IPS-NIHi7 (cell line): ENCODE data around the gene LAMA2.
A peak's percentile ranks its signal among the peaks of the same experiment; 100 is the strongest.

ENCODE experiments used
- DNase-seq: peaks from one replicate; pipeline ENCODE4 v3.0.0; 2012; ENCODE audit warnings: mixed read lengths; ENCODE audit errors: extremely low spot score

LAMA2 gene

DNA sequence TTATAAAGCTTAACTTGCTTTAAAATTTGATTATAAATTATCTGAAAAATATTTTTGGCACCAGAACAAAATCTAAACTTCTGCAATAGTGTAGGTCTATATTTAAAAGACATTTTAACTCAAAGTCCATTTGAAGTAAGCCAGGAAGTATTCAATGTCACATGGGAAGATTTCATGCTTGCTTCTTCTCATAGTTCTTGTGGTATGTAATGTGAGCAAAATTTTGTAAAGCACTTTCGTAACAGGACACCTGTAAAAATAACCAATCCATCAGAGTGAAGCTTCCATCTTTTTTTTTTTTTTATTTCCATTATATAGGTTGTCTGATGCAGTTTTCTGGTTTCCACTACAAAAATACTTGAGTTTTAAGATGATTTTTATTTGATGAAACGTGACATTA lies 386.1 kb downstream of the LAMA2 start:
- DNase-seq: no peak

DNA sequence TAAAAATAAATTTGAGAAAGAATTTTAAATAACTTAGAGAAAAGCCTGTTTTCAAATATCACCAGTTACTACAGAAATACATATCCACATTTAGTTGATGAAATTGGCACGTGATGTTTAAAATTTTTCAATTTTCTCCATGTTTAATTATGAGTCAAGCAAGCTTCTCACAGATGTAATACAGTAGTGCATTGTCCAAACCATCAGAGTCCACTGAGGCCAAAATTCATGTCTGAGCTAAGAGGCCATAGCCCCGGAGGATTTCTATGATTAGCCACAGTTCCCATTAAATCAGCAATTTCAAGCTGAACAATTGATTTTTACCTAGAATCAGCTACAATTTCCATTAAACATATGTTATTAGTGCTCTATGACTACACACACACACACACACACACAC lies 387.0 kb downstream of the LAMA2 start:
- no peak for DNase-seq

DNA sequence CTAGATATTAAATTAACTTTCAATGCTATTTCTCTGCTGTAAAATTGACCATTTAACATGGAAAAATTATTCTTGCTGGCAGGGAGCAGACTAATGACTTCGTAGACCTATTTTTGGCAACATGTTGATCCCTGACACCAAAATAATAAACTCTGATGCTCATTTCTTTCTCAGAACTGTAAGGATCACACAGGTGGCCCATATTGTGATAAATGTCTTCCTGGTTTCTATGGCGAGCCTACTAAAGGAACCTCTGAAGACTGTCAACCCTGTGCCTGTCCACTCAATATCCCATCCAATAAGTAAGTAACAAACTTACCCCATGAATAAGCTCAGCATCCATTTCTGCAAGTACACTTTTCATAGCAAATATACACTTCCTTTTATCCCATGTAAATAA lies 387.5 kb downstream of the LAMA2 start:
- DNase-seq: no peak

DNA sequence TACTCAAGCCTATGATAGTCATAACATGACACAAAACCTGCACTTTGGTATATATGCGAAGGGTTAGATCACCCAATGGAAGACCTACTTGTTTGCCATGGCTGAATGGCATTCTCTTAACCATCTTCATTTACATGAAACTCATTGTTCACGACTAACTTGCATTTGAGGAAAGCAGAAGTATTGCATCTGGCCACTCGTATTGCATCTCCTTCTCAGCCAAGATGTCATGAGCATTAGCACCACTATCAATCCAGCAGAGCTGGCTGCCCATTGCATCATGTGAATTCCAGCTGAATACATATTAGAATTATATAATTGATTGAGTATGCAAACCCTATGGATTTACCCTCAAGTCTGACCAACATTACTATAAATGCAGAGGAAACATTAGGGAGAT lies 390.2 kb downstream of the LAMA2 start:
- no peak for DNase-seq

DNA sequence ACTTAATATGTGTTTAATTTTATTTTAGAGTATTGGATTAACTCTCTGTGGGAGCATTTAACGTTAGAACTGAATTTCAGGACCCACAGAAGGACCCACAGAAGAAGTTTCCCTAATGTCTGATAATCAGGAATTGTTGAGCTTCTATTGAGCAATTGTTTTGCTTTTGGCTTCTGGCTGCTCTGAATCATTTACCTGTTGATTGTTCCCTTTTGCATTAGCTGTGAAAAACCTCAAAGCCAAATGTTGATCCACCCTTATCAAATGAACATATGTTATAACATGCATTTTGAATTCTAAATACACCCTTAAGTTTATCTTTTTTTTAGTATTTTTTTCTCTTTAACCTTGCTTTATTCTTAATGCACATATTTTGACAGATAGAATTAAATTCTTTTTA lies 393.5 kb downstream of the LAMA2 start:
- no peak for DNase-seq

DNA sequence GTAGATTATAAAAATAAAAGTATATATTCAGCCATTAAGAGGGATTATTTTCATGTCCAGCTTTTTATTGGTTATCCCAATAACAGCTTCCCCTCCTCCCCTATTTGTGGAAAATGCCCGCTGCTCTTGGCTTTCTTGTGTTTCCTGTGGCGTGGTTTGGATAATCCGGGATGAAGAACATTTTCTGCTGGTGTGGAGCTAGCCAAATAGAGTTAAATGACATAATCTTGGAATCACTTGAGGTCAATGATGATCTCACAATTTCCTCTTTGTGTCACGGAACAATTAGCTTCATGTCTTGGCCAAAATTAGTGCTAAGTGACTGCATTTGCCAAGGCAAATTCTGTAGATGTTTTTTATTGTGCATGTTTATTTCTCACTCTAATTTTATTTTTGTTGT lies 394.0 kb downstream of the LAMA2 start:
- no peak for DNase-seq

DNA sequence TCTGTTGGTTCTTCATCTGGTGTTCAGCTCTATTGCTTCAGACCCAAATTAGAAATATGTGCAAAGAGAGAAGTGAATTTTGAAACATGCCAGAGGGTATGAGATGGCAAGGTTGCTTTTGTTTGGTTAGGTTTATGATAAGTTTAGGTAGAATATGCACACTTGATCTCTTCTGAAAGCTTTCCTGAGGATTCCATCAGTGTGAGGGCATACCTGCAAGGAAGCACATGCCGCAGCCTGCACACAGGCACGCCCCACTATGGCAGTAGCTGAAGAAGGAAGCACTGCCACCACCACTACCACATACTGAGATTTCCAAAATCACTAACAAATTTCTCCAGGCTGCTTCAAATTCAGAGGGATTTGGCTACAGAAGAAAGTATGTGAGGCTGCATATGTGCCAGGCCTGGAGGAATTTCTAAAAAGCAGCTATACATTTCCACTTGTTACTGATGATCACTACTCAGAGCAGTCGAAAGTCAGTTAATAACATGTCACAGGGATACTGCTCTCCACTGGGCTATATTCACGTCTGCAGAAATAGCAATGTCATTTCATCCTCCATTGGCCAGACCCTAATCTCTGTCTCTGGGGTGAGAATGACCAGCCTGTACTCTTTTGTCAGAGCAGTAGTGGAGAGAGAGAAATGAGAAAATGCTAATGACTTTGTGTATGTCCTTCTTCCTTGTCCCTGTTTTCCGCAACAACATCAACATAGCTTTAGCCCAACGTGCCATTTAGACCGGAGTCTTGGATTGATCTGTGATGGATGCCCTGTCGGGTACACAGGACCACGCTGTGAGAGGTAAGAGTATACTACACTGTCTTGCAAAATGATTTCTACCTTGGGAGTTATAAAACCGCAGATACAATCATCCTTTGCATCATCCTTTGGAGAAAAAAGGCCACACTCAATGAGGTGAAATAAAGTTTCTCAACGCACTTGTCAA lies 396.7 kb downstream of the LAMA2 start:
- DNase-seq: no peak

DNA sequence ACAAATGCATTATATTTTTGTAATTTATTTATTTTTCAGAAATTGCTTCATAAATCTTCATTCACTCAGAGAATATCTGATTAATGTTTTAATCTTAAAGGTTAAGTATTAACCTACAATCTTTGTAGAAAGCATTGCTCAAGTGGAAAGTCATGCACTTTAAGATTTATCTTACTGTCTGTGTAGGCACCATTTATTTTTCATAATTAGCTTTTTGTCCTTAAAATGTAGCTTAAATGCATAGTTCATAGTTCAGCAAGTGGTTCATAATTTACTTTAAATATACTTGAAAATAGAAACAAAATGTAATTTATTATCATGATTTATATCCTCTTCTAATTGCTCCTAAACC lies 397.3 kb downstream of the LAMA2 start:
- no peak for DNase-seq

DNA sequence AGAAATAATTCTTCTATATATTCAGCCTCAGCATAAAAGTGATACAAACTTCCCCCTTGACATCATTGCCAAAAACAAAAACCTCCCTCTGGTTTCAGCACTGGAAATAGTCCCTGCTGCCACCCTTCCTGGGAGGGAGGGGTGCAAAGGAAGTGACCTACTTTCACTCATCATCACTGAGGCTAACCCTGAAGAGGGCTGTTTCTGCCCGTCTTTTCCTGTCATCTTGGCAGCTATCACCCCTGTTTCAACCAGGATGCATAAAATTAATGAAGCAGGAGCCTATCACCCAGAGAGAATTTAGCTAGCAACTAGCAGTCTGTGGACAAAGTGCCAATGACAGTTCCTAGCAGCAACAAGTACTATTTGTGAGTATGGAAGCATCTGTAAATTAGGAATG lies 397.8 kb downstream of the LAMA2 start:
- no peak for DNase-seq

DNA sequence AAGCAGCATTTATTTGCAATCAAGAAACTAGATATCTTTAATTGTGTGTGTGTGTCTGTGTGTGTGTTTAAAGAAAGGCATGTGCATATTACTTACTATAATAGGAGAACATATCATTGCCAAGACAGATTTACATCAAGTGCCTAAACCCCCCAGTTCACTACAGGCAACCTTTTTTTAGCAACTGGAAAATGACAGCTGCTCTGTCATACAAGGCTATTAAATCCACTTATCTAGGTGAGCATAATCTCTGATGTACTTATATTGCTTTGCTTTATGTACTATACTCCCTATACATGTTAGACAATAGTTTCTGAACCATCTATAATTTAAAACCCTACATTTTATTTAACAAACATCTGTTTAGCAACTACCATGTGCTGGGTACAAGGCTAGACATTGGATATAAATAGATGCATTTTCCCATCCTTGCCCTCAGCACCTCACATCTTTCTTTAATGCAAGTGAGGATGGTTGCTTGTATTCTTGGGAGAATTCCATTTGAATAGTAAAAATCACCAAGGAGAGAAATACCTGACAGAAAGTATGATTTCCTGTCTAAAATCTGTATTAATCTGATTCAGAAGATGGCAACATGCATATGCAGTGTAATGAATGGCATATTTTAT lies 398.3 kb downstream of the LAMA2 start:
- DNase-seq: no peak

DNA sequence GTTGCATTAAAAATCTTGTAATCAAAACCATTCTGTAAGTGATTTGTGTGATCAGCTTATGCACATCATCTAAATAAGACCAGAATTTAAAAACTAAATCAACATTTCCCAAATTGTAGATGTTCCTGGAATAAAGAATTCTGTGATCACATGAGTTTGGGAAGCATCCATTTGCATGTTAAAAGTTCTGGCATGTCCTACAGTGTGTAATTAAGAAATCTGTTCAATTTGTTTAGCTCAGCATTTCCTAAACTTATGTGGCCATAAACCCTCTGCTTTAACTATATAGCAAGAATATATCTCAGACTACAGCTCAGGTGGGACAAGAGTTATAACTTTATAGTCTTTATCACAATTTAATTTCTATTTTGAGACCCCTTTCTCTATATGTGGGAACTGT lies 399.1 kb downstream of the LAMA2 start:
- no peak for DNase-seq

DNA sequence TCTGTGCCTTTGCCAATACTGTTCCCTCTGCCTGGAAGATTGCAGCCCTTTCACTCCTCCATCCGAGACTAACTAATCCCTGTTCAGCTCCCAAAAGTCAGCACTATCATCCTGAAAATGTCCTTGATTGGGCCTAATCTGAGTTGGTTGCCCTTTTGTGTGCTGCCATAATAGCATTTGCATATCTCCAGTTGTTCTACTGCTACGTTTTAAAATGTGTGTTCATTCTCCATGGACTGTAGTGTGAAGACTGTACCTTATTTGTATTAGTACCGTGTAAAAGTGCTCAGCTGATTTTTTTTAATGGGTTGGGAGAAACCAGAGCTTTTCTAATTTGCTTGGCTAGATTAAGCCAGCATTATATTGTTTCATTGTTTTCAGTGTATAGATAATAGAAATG lies 401.3 kb downstream of the LAMA2 start:
- DNase-seq: no peak

DNA sequence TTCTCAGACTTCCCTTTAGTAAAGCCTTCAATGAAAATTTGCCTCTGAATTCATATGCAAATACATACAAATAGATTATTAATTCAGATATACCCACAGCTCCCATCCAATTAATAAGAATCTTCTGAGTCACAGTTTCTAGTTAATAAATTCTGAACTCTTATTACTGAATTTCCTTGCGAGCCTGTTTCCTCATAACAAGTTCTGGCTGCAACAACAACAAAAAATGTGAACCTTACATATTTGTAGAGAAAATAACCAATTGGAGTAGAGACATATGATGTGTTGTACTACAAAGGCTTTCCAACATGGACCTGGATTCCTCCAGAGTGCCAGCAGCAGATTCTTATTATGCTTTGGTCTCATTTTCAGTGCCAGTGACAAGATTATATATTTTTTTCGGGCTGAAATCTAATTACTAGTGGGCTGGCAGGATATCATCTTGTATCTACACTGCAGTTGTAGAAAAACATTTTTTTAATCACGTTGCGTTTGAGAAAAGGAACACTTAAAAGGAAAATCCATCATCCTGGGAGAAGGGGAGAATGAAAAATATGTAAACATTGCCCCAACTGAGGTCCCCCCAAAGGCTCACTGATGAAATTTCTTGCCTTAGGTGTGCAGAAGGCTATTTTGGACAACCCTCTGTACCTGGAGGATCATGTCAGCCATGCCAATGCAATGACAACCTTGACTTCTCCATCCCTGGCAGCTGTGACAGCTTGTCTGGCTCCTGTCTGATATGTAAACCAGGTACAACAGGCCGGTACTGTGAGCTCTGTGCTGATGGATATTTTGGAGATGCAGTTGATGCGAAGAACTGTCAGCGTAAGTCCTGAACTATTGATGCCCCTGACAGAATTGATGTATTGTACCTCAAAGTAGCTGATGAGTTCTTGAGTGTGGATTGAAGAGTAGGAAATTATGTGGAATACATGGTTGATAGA lies 404.6 kb downstream of the LAMA2 start:
- no peak for DNase-seq

DNA sequence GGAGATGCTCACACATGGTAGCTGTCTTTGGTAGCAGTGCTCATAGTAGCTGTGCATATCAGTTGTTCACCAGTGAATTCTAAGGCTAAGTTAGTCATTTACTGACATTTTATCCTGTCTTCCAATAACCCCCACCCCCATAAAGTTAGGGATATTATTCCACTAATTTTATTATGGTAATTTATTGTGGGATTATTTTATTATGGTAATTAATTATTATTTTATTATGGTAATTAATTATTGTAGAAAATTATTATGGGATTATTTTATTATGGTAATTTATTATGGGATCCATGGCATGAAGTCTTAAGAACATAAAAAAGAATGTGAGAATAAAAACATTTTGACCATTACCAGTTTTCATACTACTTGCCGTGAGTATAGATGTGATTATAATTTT lies 406.5 kb downstream of the LAMA2 start:
- DNase-seq: no peak

DNA sequence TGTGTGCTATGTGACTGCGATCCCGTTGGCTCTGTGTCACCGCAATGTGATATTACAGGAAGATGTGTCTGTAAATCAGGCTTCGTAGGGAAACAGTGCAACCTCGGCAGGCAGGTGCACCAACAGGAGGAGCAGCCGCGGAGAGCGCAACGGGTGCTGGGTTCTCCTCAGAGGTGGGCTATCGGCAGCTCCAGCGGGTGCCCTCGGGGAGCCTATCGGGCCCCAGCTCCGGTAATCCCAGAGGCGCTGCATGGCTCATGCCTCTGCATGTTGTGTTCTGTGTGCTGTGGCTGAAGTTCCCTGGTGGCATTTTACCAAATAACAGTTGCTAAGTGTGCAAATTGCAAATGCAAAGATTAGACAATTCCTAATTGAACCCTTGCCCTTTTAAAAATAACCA lies 409.9 kb downstream of the LAMA2 start:
- DNase-seq: no peak

DNA sequence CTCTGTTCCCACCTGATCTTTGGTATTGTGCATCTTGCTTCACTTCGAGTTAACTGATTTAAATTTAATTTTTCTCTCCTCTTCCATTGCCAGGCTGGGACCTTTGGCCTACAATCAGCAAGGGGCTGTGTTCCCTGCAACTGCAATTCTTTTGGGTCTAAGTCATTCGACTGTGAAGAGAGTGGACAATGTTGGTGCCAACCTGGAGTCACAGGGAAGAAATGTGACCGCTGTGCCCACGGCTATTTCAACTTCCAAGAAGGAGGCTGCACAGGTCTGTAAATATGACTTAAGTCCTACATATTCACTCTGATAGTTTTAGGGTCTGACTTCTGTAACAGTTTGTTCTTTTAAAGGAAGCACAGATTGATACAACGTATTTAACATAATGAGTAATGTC lies 414.7 kb downstream of the LAMA2 start:
- DNase-seq: no peak

DNA sequence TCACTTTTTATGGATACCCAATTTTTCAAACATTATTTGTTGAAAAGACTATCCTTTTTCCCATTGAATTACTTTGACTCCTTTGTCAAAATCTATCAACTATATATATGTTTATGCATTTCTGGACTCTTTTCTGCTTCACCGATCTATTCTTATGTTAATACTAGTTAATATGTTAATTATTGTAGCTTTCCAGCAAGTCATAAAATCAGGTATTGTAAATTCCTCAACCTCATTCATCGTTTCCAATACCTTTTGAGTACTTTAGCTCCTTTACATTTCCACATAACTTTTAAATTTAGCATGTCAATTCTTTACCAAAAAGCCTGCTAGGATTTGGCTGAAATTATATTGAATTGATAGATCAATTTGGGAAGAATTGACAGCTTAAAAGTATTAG lies 419.7 kb downstream of the LAMA2 start:
- no peak for DNase-seq

DNA sequence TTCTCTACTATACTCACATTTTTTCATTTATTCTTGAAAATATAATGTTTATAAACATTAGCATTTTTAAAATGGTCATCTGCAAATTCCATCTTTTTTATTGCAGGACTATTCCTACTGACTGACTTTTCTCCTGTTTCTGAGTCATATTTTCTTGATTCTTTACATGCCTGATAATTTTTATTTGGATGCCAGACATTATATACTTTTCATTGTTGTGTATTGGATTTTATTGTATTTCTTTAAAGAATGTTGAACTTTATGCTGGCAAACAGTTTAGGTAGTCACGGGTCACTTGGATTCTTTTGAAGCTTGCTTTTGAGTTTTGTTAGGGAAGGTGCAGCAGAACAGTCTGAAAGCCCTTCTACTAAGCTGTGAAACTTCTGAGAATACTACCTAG lies 423.9 kb downstream of the LAMA2 start:
- no peak for DNase-seq

DNA sequence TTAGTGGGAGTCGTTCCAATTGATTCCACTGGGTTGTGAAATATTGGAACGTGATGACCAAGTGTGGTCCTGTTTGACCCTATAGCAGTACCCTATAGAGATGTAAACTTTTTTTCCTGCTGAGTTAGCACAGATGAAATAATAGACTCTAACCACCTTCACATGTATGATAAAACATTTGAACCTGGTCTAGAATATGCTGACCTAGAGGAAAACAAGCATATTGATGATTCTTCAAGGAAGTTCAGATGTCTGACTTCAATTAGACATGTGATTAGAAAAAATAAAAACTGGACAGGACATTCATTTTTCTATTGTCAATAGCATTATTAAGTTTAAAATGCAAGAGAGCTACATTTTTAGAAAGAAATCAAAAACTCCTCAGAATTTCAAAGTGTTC lies 424.9 kb downstream of the LAMA2 start:
- DNase-seq: no peak

DNA sequence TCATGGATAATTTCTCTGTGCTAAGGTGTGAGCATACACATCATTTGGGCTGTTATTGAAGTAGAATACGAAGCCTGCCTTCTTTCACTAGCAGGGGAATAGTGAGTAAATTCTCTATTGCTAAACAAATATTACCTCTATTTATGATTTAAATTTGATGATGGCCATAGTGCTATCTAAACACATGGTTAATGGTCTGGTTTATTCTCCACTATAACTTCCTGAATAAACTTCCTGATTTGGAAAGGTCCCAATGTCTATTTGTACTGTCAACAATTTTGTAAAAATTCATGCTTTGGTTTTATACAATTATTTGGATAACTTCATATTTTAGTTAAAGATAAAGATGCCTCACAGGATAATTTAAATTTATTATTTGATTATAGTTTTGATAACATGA lies 426.2 kb downstream of the LAMA2 start:
- DNase-seq: no peak

DNA sequence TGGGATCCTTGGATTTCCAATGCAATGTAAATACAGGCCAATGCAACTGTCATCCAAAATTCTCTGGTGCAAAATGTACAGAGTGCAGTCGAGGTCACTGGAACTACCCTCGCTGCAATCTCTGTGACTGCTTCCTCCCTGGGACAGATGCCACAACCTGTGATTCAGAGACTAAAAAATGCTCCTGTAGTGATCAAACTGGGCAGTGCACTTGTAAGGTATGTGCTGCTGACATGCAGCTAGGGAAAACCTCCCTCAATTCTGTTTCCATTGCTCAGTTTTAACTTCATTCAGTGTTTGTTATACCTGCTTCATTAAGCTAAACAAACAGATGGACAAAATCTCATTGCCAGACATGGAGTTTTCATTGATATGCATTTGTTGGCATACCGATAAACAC lies 429.9 kb downstream of the LAMA2 start:
- DNase-seq: peak; percentile 14

DNA sequence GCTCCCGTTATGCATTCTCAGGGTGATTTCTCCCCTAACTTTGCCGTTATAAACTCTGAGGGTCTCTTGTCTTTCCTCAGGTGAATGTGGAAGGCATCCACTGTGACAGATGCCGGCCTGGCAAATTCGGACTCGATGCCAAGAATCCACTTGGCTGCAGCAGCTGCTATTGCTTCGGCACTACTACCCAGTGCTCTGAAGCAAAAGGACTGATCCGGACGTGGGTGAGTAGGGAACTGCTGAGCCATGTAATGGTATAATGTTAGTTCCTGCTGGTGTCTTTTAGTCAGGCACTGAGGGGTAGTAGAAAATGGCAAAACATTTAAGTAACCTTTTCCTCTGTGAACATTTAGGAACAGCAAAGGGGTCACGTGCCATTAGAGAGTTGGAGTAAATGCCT lies 431.6 kb downstream of the LAMA2 start:
- DNase-seq: no peak
